UCSD-AML1 (cell line): Measurements from ENCODE around the gene MOXD1.
"Not testable (repeated sequence)": the region's sequence is repeated elsewhere in the genome, so short reads cannot be mapped to it uniquely, and the experiment has no call there.

Source experiments
- DNase-seq: peaks from one replicate; lab custom pipeline; 2025; ENCODE audit not compliant: unreplicated experiment; lab: John Stamatoyannopoulos, UW

The MOXD1 gene

GRCh38 chr6:132354517-132355167 is 46.6 kb downstream of the MOXD1 start:
- peak; percentile 72 for DNase-seq

DNA sequence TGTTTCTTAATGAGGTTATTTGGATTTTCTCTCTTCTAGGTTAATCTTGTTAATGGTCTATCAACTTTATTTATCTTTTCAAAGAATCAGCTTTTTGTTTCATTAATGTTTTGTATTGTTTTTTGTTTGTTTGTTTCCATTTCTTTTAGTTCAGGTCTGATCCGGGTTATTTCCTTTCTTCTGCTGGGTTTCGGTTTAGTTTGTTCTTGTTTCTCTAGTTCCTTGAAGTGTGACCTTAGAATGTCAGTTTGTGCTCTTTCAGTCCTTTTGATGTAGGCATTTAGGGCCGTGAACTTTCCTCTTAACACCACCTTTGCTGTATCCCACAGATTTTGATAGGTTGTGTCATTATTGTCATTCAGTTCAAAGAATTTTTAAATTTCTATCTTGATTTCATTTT is 49.3 kb downstream of the MOXD1 start:
- DNase-seq: not testable (repeated sequence)

DNA sequence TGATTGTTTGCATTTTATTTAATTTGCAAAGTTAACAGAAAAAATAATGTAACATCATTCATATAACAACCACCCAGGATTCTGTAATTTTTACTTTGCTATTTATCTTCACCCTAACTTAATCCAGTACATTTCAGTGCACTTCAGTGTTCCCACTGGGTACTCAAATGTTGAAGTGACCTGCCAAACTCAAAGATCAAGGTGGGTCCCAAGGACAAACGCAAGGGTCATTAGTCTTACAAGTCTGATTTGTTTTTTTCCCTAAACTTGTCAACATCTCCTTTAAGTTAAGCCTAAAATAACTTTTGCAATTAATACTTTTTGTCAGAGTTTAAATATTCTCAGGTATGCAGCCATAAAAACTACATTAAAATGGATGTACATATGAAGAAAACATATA is 53.0 kb downstream of the MOXD1 start:
- DNase-seq: no peak

- no peak for DNase-seq
Observed at GRCh38 chr6:132344811-132345210, 56.5 kb downstream of the MOXD1 start.

GRCh38 chr6:132341646-132342045 is 59.6 kb downstream of the MOXD1 start:
- DNase-seq: no peak

GRCh38 chr6:132334521-132334885 is 66.8 kb downstream of the MOXD1 start:
- no peak for DNase-seq

DNA sequence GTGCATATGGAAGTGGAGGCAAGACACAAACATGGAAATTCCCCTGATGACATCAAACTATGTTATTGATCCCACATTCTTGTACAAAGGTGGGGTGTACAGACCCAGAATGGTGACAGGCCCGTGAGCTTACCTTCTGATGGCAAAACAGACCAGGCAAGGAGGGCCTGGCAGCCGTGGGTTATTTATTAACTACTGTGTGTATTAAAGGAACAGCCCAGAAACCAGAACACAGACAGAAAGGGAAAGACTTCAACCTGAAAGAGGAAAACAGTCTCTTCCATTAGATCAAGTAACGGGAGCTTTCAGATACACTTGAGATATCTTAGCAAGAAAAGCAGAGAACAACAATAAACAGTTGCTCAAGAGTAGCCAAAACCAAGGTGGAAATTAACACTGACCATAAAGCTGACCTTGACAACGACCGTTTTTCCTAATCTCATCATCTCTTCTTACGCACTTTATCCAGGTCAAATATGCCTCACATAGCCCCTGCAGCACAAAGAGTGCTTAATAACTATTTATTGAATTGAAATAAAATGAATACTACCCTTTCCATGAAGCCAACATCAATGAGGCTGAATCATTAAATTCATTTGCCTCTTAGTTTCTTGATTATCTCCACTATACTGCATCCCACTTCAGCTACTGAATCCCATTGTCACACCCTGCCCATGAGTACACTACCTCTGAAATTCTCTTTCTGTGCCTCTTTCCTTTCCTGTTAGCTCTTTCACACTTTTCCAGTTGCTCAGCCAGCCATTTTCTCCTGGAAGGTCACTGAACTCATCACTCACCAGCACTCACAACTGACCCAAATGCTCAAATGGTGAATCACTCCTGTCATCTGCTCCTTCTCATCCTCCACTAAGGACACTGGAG is 67.4 kb downstream of the MOXD1 start:
- DNase-seq: no peak

- DNase-seq: no peak
Observed at GRCh38 chr6:132330759-132331158, 70.5 kb downstream of the MOXD1 start.

DNA sequence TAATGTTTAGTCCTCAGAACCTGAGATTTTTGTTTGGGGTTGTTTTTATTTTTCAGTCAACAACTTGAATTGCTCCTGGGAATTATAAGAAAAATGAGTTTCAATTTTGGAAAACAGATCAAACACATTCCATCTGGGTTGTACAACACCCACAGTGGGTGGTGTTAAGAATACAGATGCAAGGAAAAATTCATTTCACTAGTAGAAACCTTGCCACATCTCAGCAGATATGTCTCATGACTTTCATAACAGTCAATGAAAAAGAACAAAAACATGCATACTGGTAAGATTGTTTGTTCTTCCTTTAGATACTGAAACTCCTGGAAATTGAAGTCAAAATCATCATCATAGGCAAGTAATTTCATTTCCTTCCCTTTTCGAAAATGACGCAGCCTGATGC is 78.9 kb downstream of the MOXD1 start:
- DNase-seq: no peak

- no peak for DNase-seq
Observed at GRCh38 chr6:132320007-132320406, 81.3 kb downstream of the MOXD1 start.

DNA sequence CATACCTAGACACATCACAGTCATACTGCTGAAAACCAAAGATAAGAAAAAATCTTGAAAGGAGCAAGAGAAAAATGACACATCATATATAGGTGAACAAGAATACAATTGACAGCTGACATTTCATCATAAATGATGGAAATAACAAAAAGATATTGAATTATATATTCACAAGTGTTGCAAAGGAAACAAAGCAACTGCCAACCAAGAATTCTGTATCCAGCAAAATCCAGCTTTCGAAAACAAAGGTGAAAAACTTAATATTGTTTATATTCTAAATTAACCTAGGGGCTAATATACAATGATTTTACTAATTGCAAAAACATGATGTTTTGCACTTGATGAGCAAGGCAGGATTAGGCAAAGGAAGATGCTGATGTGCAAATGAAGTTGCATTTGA is 84.3 kb downstream of the MOXD1 start:
- no peak for DNase-seq

DNA sequence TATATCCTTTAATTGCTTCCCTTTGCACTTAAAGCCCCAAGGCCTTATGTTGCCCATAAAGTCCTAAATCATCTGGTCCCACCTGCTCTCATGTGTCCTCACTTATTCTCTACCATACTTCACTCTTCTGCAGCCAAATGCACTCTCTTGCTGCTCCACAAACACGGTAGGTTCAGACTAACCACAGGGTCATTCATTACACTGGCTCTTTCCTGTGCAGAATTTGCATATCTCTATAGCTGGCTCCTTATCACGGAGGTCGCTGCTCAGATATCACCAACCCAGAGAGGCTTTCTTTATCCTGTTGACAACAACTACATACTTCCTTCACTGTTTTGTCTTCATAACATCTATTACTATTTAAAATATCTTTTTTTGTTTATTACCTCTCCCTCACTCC is 86.8 kb downstream of the MOXD1 start:
- no peak for DNase-seq

- DNase-seq: no peak
Observed at GRCh38 chr6:132310921-132311320, 90.4 kb downstream of the MOXD1 start.

DNA sequence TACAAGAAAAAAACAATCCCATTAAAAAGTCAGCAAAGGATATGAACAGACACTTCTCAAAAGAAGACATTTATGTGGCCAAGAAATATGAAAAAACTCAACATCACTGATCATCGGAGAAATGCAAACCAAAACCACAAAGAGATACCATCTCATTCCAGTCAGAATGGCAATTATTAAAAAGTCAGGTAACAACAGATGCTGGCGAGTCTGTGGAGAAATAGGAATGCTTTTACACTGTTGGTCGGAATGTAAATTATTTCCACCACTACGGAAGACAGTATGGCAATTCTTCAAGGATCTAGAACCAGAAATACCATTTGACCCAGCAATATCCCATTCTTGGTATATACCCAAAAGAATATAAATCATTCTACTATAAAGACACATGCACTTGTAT is 91.1 kb downstream of the MOXD1 start:
- DNase-seq: not testable (repeated sequence)

GRCh38 chr6:132304891-132305305 is 96.4 kb downstream of the MOXD1 start:
- no peak for DNase-seq

- no peak for DNase-seq
Observed at GRCh38 chr6:132300323-132300949, 100.8 kb downstream of the MOXD1 start.

- DNase-seq: no peak
Observed at GRCh38 chr6:132298344-132298949, 102.8 kb downstream of the MOXD1 start.

- DNase-seq: no peak
Observed at GRCh38 chr6:132289756-132290155, 111.5 kb downstream of the MOXD1 start.

GRCh38 chr6:132287101-132287500 is 114.2 kb downstream of the MOXD1 start:
- DNase-seq: no peak

- no peak for DNase-seq
Observed at GRCh38 chr6:132286298-132287019, 114.8 kb downstream of the MOXD1 start.
